Amniotic stem cell (primary cell): ENCODE measurements around the gene CYP3A7.
"Not testable (repeated sequence)": the region's sequence is repeated elsewhere in the genome, so short reads cannot be mapped to it uniquely, and the experiment has no call there.

Experiments
- DNase-seq: peaks from one replicate; lab custom pipeline; 2025; lab: John Stamatoyannopoulos, UW

Gene CYP3A7

GRCh38 chr7:99699946-99700345, 35.0 kb downstream of the CYP3A7 start:
- no peak for DNase-seq

DNA sequence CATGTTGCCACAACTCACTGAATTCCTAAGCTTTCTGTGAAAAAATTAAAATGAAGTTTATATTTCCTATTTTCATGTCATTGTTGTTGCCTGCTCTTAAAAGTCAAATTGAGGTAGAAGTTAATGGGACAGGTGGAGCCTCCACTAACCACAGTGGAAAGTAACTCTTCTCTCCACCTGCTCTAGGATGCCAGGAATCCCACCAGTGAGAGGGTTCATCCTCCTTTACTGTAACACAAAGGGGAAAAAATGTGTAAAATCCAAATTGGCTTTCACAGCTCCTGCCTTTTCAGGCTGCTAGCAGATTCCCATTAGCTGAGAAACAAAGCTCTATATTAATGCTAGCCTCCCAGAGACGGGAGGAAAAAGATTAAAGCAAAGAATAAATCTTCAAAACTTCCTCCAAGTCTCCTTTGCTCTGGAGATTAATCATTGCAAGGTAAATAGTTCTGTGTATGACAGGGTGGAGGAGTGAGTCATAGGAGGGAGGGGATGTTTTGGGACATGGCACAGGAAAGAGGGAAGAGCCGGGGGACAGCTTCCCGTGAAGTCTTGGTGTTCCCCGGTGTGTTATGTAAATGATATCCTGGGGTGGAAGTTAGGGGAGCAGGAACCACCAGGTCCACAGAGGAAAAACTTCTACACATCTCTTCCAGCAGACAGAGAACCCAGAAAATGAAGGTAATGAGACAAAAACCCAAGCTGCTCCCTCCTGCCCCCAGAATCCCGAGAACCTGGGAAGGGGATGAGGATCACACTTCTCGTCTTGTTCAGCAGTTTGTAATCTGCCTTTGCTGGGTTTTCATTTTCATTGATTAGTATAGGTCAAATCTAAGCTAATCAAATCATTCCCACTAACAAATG, 35.9 kb downstream of the CYP3A7 start:
- not testable (repeated sequence) for DNase-seq

- no peak for DNase-seq
These were observed 40.1 kb downstream of the CYP3A7 start for GRCh38 chr7:99694912-99695304.

GRCh38 chr7:99694201-99694911, 40.6 kb downstream of the CYP3A7 start:
- DNase-seq, result no peak

DNA sequence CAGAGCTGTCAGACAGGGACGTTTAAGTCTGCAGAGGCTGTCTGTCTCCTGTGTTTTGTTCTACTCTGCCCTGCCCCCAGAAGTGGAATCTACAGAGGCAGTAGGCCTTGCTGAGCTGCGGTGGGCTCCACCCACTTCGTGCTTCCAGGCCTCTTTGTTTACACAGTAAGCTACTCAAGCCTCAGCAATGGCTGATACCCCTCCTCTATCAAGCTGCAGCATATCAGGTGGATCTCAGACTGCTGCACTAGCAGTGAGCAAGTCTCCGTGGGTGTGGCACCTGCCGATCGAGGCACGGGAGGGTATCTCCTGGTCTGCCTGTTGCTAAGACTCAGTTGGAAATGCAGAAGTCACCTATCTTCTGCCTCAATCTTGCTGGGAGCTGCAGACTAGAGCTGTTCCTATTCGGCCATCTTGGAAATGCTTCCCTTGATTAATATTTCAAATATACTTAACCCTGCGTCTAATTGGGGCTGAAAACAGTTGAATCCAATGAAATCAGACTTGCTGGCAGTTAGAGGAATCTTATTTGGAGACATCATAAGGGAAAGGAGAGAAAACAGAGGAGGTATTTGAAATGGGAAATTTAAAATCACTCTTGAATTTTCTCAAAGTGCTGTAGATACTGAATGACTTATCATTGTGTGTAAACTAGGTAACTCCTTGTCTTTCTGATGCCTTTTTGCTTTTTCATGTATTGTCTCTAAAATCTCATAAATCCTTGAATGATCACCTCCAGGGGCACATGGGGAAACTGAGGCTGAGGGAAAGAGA, 41.4 kb downstream of the CYP3A7 start:
- DNase-seq, result no peak

DNA sequence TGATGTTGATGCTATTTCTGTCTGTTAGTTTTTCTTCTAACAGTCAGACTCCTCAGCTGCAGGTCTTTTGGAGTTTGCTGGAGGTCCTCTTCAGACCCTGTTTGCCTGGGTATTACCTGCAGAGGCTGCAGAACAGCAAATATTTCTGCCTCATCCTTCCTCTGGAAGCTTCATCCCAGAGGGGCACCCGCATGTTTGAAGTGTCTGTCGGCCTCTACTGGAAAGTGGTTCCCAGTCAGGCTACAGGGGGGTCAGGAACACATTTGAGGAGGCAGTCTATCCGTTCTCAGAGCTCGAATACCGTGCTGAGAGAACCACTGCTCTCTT, 41.9 kb downstream of the CYP3A7 start:
- no peak for DNase-seq

DNA sequence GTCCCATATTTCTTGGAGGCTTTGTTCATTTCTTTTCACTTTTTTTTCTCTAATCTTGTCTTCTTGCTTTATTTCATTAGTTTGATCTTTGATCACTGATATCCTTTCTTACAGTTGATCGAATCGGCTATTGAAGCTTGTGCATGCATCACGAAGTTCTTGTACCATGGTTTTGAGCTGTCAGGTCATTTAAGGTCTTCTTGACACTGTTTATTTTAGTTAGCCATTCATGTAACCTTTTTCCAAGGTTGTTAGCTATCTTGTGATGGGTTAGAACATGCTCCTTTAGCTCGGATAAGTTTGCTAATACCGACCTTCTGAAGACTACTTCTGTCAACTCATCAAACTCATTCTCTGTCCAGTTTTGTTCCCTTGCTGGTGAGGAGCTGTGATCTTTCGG, 42.4 kb downstream of the CYP3A7 start:
- not testable (repeated sequence) for DNase-seq

DNA sequence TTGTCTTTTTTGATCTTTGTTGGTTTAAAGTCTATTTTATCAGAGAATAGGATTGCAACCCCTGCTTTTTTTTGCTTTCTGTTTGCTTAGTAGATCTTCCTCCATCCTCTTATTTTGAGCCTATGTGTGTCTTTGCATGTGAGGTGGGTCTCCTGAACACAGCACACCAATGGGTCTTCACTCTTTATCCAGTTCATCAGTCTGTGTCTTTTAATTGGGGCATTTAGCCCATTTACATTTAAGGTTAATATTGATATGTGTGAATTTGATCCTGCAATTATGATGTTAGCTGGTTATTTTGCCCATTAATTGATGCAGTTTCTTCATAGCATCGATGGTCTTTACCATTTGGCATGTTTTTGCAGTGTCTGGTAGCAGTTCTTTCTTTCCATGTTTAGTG, 43.3 kb downstream of the CYP3A7 start:
- not testable (repeated sequence) for DNase-seq

DNA sequence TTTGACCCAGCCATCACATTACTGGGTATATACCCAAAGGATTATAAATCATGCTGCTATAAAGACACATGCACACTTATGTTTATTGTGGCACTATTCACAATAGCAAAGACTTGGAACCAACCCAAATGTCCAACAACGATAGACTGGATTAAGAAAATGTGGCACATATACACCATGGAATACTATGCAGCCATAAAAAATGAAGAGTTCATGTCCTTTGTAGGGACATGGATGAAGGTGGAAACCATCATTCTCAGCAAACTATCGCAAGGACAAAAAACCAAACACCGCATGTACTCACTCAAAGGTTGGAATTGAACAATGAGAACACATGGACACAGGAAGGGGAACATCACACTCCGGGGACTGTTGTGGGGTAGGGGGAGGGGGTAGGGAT, 44.1 kb downstream of the CYP3A7 start:
- not testable (repeated sequence) for DNase-seq

DNA sequence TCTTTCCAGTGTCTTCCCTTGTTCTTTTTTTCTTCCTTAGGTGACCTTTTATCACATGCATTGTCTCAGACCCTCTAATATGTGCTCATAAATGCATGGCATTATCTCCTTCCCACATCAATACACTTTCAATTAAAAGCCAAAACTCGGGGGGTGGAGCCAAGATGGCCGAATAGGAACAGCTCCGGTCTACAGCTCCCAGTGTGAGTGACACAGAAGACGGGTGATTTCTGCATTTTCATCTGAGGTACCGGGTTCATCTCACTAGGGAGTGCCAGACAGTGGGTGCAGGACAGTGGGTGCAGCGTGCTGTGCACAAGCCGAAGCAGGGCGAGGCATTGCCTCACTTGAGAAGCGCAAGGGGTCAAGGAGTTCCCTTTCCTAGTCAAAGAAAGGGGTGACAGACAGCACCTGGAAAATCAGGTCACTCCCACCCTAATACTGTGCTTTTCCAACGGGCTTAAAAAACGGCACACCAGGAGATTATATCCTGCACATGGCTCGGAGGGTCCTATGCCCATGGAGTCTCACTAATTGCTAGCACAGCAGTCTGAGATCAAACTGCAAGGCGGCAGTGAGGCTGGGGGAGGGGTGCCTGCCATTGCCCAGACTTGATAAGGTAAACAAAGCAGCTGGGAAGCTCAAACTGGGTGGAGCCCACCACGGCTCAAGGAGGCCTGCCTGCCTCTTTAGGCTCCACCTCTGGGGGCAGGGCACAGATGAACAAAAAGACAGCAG, 49.0 kb downstream of the CYP3A7 start:
- DNase-seq, result not testable (repeated sequence)

DNA sequence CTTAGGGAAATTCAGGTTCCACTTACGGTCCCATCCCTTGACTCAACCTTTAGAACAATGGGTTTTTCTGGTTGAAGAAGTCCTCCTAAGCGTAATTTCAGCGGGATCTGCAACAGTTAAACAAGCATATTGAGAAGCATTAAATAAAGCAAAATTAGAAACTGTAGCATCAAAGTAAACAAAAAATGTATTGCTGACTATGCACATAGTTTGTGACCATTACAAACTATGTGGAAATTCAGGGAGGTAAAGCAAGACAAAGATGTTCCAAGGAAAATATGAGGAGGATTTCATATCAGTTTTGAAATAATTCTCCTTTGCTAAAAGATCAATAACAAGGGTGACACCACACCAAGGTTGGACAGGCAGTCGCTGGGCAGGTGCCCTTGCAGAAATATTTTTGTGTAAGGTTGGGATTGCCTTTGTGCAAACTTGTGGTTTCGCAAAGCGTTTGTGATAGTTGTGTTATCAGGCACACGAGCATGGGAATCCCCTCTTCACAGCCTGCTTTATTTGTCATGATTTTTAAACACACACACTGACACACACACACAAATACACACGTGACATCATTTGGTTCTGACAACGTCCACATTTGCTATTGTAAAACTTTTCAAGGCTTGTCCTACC, 49.8 kb downstream of the CYP3A7 start:
- no peak for DNase-seq

DNA sequence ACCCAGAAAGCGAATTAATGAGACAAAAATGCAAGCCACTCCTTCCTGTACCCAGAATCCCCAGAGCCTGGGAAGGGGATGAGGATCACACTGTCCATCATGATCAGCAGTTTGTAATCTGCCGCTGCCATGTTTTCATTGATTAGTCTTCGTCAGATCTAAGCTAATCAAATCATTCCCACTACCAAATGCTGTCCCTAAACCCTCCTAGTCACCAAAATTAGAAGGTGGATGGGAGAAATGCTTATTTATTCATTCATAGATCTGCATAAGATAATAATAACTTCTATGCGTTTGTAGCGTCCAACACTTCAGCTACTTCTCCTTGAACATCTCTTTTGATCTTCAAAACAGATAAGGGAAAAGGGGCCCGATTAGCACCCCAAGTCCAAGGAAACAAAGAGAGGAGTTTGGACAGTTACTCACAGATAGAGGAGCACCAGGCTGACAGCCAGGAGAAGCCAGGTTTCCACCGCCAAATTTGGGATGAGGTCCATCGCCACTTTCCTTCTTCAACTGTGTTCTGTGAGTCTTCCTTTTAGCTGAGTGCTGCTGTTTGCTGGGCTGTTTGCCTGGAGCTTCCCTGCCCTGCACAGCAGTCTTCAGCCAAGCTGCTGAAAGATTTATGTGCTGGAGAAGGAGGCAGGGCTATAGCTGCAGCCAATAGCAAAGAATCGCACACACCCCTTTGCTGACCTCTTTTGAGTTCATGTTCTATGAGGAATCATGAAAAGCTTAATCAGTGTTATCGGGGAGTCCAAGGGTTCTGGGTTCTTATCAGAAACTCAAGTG, 55.4 kb downstream of the CYP3A7 start, which contains the start of gene CYP3A5:
TSS of gene CYP3A5 (minus strand) at position 597 of the 792 bp plus-strand sequence. CDS start at position 497, 100 bp downstream.
- no peak for DNase-seq

- no peak for DNase-seq
These were observed 56.0 kb downstream of the CYP3A7 start for GRCh38 chr7:99679032-99679399.

GRCh38 chr7:99677648-99678045, 57.3 kb downstream of the CYP3A7 start:
- no peak for DNase-seq

DNA sequence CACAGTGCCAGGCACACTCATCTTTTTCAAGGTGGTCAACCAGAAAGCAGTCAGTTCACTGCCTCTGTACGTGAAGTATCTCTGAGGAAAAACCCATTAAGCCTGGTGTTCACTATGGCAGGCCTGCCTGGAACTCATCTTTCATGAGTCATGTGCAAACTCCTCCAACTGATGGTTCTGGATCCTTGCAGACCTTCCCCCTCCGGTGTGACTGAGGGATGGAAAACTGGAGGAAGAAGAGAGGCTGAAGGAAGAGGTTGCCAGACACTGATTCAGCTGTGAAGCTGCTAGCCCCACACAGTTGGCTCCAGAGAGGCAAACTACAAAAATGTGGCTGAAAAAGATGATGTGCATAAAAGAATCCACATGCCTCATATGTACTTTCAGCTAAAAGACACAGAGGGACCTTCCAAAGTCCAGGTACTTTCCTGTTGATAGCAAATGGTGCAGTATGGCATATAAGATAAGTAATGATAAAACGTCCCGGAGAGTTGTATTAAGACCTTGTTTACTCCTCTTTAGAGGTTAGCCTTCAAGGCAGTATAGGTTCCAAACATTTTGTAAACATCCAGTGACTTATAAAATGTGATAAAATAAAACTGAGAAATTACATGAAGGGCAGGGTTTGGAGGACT, 57.9 kb downstream of the CYP3A7 start:
- no peak for DNase-seq

DNA sequence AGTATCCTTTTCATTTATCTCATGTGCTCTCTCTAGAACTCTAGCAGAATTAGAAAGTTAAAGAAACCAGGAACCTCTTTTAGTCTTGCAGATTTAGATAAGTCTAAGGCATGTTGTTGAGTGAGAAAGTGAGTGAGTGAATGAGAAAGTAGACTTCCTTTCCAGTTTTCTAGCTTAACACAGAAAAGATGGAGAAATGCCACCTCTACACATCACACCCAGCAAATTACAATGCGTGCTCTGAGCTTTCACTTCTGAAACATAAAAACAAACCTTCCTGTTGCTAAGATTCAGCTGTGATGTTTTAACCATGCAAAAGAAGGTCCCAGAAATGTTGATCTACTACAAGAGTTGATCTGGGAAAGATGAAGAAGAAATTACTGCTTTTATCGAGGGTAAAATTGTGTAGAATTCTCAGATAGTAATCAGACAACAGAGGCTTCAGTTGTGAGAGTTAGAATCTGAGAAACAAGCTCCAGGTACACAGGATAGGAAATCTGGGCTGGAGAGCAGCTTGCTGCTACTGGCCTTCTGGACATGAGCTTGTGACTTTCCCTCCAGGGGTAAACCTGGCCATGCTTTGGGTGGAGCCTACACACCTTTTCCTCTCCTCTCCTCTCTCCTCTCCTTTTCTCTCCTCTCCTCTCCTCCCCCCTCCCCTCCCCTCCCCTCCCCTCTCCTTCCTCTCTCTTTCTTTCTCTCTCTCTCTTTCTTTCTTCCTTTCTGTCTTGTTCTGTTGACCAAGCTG, 59.8 kb downstream of the CYP3A7 start:
- DNase-seq, result no peak

DNA sequence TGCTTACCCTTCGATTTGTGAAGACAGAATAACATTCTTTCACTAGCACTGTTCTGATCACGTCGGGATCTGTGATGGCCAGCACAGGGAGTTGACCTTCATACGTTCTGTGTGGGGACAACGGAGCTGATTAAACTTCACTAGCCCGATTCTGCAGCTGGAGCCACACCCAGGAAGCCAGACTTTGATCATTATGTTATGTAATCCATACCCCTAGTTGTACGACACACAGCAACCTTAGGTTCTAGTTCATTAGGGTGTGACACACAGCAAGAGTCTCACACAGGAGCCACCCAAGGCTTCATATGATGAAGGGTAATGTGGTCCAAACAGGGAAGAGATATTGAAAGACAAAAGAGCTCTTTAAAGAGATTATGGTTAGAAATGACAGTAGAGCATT, 62.4 kb downstream of the CYP3A7 start:
- no peak for DNase-seq

DNA sequence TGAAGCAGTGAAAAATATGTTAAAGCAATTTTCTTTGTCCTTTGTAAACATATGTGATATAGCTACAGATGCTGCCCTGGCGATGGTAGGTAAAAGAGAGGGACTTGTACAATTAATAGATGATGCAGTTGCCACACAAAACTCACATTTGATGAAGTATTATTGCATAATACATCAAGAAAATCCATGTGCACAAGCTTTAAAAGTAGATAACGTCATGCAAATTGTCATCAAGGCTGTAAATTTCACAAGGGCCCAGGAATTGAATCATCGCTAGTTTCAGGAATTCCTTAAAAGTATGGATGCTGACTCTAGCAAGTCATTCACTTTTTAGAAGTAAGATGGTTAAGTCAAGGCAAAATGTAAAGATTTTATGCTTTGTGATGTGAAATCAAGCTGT, 65.2 kb downstream of the CYP3A7 start:
- DNase-seq, result no peak

- no peak for DNase-seq
These were observed 66.5 kb downstream of the CYP3A7 start for GRCh38 chr7:99668541-99668940.
